Motor neuron (in vitro differentiated cells): ENCODE measurements around the gene MPHOSPH9. TPM values are rescaled to one million over a fixed set of nuclear protein-coding genes. Genes with fewer than 3 reads are reported as not detected.
A peak's percentile ranks its signal among the peaks of the same experiment; 100 is the strongest.
"Not testable (repeated sequence)": the region's sequence is repeated elsewhere in the genome, so short reads cannot be mapped to it uniquely, and the experiment has no call there.

Source experiments
- ATAC-seq, 8 experiments: fragments of 200-7000 bp; cut with Tn5 transposase; replicated peaks in 6 of 8; 2 replicates each; pipeline ENCODE4 v1.8.0; 2021; ENCODE audit warnings: mild to moderate bottlenecking in 8 of 8, moderate library complexity in 8 of 8
- H3K27ac ChIP-seq, 2 donors: fragments of 250-450 bp; sonication (Bioruptor Pico); 2 replicates each; pipeline ENCODE4 v1.9.0; 2021; ENCODE audit warnings: antibody characterized with exemption in 2 of 2, mild to moderate bottlenecking in 2 of 2, moderate library complexity in 1 of 2
- H3K4me1 ChIP-seq, 2 donors: fragments of 250-450 bp; sonication (Bioruptor Pico); replicated peaks in 1 of 2; 2 replicates each; pipeline ENCODE4 v1.6.1; 2021; ENCODE audit warnings: antibody characterized with exemption in 2 of 2, mild to moderate bottlenecking in 2 of 2, moderate library complexity in 1 of 2
- H3K4me3 ChIP-seq, 5 donors: fragments of 250-450 bp; sonication (Bioruptor Pico); 2 replicates each; pipeline ENCODE4 v1.9.0; 2021; ENCODE audit warnings: antibody characterized with exemption in 5 of 5, mild to moderate bottlenecking in 5 of 5, moderate library complexity in 4 of 5
- WGBS, 10 experiments: fragments of 450-650 bp; shearing (Covaris generic); methylation state at CpG; one replicate each; pipeline ENCODE4 v1.0.0; 2022; 5-methylcytosine and 5-hydroxymethylcytosine counted together
- in situ Hi-C, 9 experiments: fragments of 400-800 bp; cut with MboI; loops; one replicate each; pipeline ENCODE4 v1.15.0; 2021; ENCODE audit warnings: low sequenced_read_pairs in 9 of 9, low pct_unique_long_range_greater_than_20kb in 2 of 9; ENCODE audit not compliant: unreplicated experiment in 9 of 9
- total RNA-seq, 8 experiments: library from RNA; unstranded; fragments of 300-600 nt; gene quantifications; 2 replicates each; pipeline versions ENCODE4 v1.2.3 to v1.2.4, GENCODE V29; 2022

The MPHOSPH9 gene
- total RNA-seq, 8 experiments from 2014 or later = 24.8 to 88.3 (median 35.8) TPM

- Histone ChIP-seq H3K27ac (no peak overlapping the region), H3K4me1 (peaks cover 10 to 13% of the 10 kb centered on the region in 2 donors), H3K4me3 (no peak overlapping the region)
- WGBS, 10 experiments = 0 to 100% (median 40%) methylated on average over 1 to 5 of the region's 6 CpGs
- in situ Hi-C loops = loop anchor here in 1 of 9 experiments (25.0 kb wide), 1 partner anchor 375 kb away; no protein-coding TSS in a partner anchor
- ATAC-seq = peak in 3 of 8 experiments; percentile 10 to 22 (median 20)
Measured at GRCh38 chr12:123237646-123238329, 4.8 kb upstream of the MPHOSPH9 start.

DNA sequence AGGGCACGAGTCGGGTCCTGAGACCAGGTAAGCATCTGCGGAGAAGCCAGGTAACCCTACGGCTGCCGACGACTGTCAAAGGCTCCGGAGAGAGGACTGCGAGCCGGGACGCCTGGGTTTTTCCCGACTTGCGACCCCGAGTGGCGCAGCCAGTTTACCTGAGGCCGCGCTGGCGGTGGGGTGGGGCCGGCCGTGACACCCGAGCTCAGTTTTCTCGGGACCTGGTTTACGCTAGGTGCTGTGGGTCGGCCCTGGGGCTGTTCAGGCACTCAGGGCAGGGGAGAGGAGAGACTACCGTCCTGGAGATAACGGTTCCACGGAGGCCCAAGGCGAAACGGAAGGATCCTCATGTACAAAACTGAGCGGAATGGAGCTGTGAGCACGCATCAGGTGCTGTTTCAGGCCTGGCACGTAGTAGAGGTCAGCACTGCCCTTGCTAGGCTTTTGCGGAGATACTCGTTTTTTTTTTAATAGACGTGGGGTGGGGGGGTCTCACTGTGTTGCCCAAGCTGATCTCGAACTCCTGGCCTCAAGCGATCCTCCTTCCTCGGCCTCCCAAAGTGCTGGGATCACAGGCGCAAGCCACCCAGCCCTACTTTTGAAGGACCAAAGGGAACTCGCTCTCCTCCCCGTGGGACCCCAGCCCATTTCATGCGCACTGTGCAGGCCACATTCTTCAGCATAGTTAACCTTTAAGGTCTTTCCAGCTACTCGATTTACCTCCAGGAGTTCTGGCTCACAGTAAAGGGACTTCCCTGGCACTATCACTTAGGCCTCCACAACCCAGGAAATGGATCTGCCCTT lies 766 bp upstream of the MPHOSPH9 start:
- peak; percentile 1 to 10 (median 4) for ATAC-seq

DNA sequence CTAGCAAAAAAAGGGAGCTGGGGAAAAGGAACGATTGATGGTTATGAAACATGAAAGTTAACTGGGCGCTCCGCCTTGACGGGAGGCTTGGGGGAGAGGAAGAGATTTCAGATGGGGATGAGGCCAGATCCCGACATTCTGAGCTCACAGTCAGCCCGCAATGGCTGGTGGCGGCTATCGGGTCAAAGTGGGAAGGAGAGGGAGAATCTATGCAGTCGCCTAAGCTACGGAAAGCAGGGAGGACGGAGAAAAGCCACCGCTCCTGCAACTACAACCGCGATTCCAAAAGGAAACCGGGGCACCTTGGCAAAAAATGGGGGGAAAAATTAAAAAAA lies 502 bp downstream of the MPHOSPH9 start:
- WGBS, 10 experiments = 0 to 1% (median 0%) methylated on average over 1 to 14 of the region's 15 CpGs; no CpG with 5 or more reads in 2 of the 10 experiments
- ATAC-seq = peak; percentile 0 to 6 (median 2)
- peaks cover 10 to 16% of the 10 kb centered on the region in 2 donors for H3K4me1 ChIP-seq
- in situ Hi-C loops = loop anchor here in 1 of 9 experiments (25.0 kb wide), 1 partner anchor 370 kb away; no protein-coding TSS in a partner anchor
- peak overlapping the region; percentile 67 to 81 (median 76) for H3K4me3 ChIP-seq
- H3K27ac ChIP-seq = peak overlapping the region; percentile 81 to 90

More for the DNA sequence above, 766 bp upstream of the MPHOSPH9 start:
- Histone ChIP-seq H3K4me3 (peak overlapping the region; percentile 66 to 84 (median 68)), H3K4me1 (peaks cover 6 to 16% of the 10 kb centered on the region in 2 donors), H3K27ac (peak overlapping the region; percentile 65 to 79)
- 0 to 25% (median 3%) methylated on average over 7 to 24 of the region's 42 CpGs; no CpG with 5 or more reads in 4 of the 10 experiments for WGBS, 10 experiments
- in situ Hi-C loops = loop anchor here in 1 of 9 experiments (25.0 kb wide), 1 partner anchor 371 kb away; no protein-coding TSS in a partner anchor

GRCh38 chr12:123231931-123232330 lies 1.0 kb downstream of the MPHOSPH9 start:
- Histone ChIP-seq H3K4me3 (peak overlapping the region; percentile 67 to 81 (median 76)), H3K4me1 (peaks cover 10 to 16% of the 10 kb centered on the region in 2 donors), H3K27ac (peak overlapping the region; percentile 81 to 90)
- ATAC-seq = no peak
- in situ Hi-C loops = loop anchor here in 1 of 9 experiments (25.0 kb wide), 1 partner anchor 370 kb away; no protein-coding TSS in a partner anchor
- 0 to 60% (median 25%) methylated on average over 1 to 5 of the region's 5 CpGs; no CpG with 5 or more reads in 3 of the 10 experiments for WGBS, 10 experiments

- H3K27ac ChIP-seq = no peak overlapping the region
- H3K4me3 ChIP-seq = no peak overlapping the region
- H3K4me1 ChIP-seq = peaks cover 4 to 7% of the 10 kb centered on the region in 2 donors
- WGBS, 10 experiments = 92 to 100% (median 97%) methylated on average over 3 of the region's 3 CpGs; no CpG with 5 or more reads in 1 of the 10 experiments
- in situ Hi-C loops = loop anchor here in 1 of 9 experiments (25.0 kb wide), 1 partner anchor 367 kb away; no protein-coding TSS in a partner anchor
- ATAC-seq = no peak
Measured at GRCh38 chr12:123229051-123229450, 3.9 kb downstream of the MPHOSPH9 start.

DNA sequence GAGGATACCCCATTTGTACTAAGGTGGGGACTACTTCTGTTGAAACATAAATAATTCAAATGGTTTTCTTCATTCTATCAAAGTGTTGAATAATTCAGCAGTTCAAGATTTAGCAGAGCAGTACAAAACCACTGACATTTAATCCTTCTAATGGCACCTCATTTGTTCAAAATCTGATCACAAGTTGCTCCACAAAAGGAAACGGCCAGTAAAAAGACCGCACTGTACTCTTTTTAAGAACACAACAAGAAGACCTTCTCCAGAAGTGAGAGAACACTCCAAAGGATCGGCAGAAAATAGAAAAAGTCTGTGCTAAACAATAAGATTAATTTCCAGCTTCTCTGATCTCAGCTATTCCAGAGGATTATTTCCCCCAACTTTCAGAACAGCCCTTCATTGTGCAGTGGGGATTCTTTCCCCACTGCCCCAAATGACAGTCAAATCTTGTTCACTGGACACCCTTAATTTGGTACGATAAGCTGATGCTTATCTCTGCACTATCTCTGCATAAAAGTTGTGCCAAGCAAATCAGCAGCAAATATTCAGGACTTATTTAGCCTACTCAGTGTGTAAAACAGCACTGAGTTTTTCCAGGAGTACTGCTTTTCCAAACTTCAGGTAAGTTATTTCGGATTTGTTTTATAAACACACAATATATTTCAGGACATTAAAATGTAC lies 5.2 kb downstream of the MPHOSPH9 start:
- no peak overlapping the region for H3K27ac ChIP-seq
- H3K4me3 ChIP-seq = no peak overlapping the region
- WGBS, 10 experiments = 38 to 90% (median 60%) methylated on average over 2 to 5 of the region's 5 CpGs
- ATAC-seq = peak in 2 of 8 experiments; percentile 26 to 43
- in situ Hi-C loops = loop anchor here in 1 of 9 experiments (25.0 kb wide), 1 partner anchor 365 kb away; no protein-coding TSS in a partner anchor
- H3K4me1 ChIP-seq = peaks cover 4 to 6% of the 10 kb centered on the region in 2 donors

- peaks cover 0 to 4% of the 10 kb centered on the region in 2 donors for H3K4me1 ChIP-seq
- H3K4me3 ChIP-seq = no peak overlapping the region
- H3K27ac ChIP-seq = no peak overlapping the region
- in situ Hi-C loops = loop anchor here in 1 of 9 experiments (25.0 kb wide), 1 partner anchor 363 kb away; no protein-coding TSS in a partner anchor
- 80 to 100% (median 84%) methylated on average over 1 of the region's 2 CpGs; no CpG with 5 or more reads in 6 of the 10 experiments for WGBS, 10 experiments
- no peak for ATAC-seq
Measured at GRCh38 chr12:123225443-123225842, 7.5 kb downstream of the MPHOSPH9 start.

DNA sequence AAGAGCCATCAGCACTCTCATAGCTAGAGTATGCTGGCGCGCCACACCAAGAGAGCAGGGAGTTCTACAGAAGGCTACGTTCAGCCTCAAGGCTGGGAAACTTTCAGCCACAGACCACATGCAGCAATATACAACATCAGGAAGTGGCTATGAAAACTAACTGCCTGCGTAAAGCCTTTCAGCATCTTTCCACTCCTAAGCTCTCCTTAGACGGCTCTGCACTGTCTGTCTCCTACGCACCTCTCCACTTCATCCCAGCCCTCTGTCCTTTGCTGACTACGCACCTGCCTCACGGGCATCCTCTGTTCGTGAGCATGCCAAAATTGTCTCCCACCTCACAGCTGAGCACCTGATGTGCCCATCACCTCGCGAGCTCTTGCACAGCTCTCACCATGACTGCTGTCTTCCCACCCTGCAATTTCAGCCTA lies 9.7 kb downstream of the MPHOSPH9 start:
- Histone ChIP-seq H3K4me1 (peaks cover 0 to 4% of the 10 kb centered on the region in 2 donors), H3K27ac (no peak overlapping the region), H3K4me3 (no peak overlapping the region)
- 94 to 100% (median 97%) methylated on average over 1 to 11 of the region's 11 CpGs for WGBS, 10 experiments
- in situ Hi-C loops = no loop called here
- no peak for ATAC-seq

- H3K4me1 ChIP-seq, in situ Hi-C loops, H3K4me3 ChIP-seq, ATAC-seq, H3K27ac ChIP-seq: not testable (repeated sequence)
- 91 to 100% (median 100%) methylated on average over 2 to 6 of the region's 7 CpGs; no CpG with 5 or more reads in 2 of the 10 experiments for WGBS, 10 experiments
Measured at GRCh38 chr12:123207815-123208214, 25.1 kb downstream of the MPHOSPH9 start.

- H3K4me1 ChIP-seq, ATAC-seq, H3K27ac ChIP-seq, H3K4me3 ChIP-seq, in situ Hi-C loops: not testable (repeated sequence)
- WGBS, 10 experiments = 60 to 100% (median 96%) methylated on average over 1 to 3 of the region's 3 CpGs; no CpG with 5 or more reads in 2 of the 10 experiments
Measured at GRCh38 chr12:123206794-123207193, 26.1 kb downstream of the MPHOSPH9 start.

DNA sequence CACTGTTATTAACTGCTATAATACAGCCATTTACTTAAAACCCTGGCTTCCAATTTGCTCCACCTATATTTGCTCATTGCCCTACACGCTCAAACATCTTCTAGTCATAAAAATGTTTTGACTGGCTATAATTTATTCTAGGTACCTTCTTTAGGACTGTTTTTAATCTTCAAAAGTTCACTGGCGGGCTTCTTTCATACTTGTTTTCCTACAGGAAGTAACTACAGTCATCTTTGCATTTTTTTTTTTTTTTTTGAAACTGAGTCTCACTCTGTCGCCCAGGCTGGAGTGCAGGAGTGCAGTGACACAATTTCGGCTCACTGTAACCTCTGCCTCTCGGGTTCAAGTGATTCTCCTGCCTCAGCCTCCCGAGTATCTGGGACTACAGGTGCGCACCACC lies 32.5 kb downstream of the MPHOSPH9 start:
- in situ Hi-C loops = no loop called here
- WGBS, 10 experiments = 76 to 100% (median 92%) methylated on average over 2 to 7 of the region's 7 CpGs
- ATAC-seq = no peak
- H3K4me3 ChIP-seq = no peak overlapping the region
- no peaks in the 10 kb centered on the region for H3K4me1 ChIP-seq
- no peak overlapping the region for H3K27ac ChIP-seq

DNA sequence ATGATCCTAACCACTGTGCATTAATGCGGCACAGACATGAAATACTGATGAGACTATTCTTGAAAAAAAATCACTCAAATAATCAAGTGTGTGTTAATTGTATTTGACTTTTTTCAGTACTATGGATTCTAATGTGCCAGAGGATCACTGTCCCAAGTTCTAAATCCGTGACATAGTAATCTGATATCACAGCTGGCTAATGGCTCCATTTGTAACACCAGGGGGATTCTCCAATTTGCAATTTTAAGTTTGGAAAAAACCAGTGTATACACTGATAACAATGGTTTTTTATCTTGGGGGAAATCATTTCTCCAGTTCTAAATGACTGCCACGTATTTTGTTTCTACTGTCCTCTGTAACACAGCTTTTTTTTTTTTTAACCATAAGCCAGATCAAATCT lies 33.0 kb downstream of the MPHOSPH9 start:
- no peaks in the 10 kb centered on the region for H3K4me1 ChIP-seq
- no peak for ATAC-seq
- in situ Hi-C loops = no loop called here
- no peak overlapping the region for H3K4me3 ChIP-seq
- no peak overlapping the region for H3K27ac ChIP-seq
- WGBS, 10 experiments = 82 to 100% (median 96%) methylated on average over 2 to 3 of the region's 3 CpGs; no CpG with 5 or more reads in 1 of the 10 experiments
